Duodenal mucosa (tissue), 2 donors: ENCODE results near the gene KCNIP3.
A peak's percentile ranks its signal among the peaks of the same experiment; 100 is the strongest.
"Not testable (repeated sequence)": the region's sequence is repeated elsewhere in the genome, so short reads cannot be mapped to it uniquely, and the experiment has no call there.

ENCODE experiments used
- H3K27ac ChIP-seq: one replicate; pipeline ENCODE4 v1.7.0; 2013; ENCODE audit warnings: low read depth, low read length
- H3K27me3 ChIP-seq, 2 donors: one replicate each; pipeline ENCODE4 v1.7.0; 2013; ENCODE audit warnings: low read length in 2 of 2, control low read depth in 1 of 2; ENCODE audit not compliant: insufficient read depth in 2 of 2, control insufficient read depth in 1 of 2
- H3K36me3 ChIP-seq, 2 donors: one replicate each; pipeline ENCODE4 v1.7.0; 2013; ENCODE audit warnings: low read length in 2 of 2, control low read depth in 1 of 2; ENCODE audit not compliant: insufficient read depth in 2 of 2, control insufficient read depth in 1 of 2
- H3K4me1 ChIP-seq, 2 donors: one replicate each; pipeline ENCODE4 v1.7.0; 2013; ENCODE audit warnings: low read length in 2 of 2, control low read depth in 1 of 2; ENCODE audit not compliant: insufficient read depth in 2 of 2, control insufficient read depth in 1 of 2
- H3K4me3 ChIP-seq, 2 donors: one replicate each; pipeline ENCODE4 v1.7.0; 2013; ENCODE audit warnings: low read length in 2 of 2, low read depth in 1 of 2
- H3K9ac ChIP-seq, 2 donors: one replicate each; pipeline ENCODE4 v1.7.0; 2013; ENCODE audit warnings: low read length in 2 of 2, low read depth in 1 of 2
- H3K9me3 ChIP-seq, 2 donors: one replicate each; pipeline ENCODE4 v1.7.0; 2013; ENCODE audit warnings: low read length in 2 of 2, control low read depth in 1 of 2; ENCODE audit not compliant: control insufficient read depth in 1 of 2

KCNIP3 gene

GRCh38 chr2:95268211-95269035 lies 28.7 kb upstream of the KCNIP3 start:
- no peaks in the 10 kb centered on the region for H3K4me1 ChIP-seq
- H3K36me3 ChIP-seq: no peaks in the 10 kb centered on the region
- no peak overlapping the region for H3K9ac ChIP-seq
- no peaks in the 10 kb centered on the region for H3K27me3 ChIP-seq
- no peak overlapping the region for H3K4me3 ChIP-seq
- H3K9me3 ChIP-seq: no peaks in the 10 kb centered on the region
- no peak overlapping the region for H3K27ac ChIP-seq

GRCh38 chr2:95269036-95269680 lies 28.0 kb upstream of the KCNIP3 start:
- no peak overlapping the region for H3K9ac ChIP-seq

GRCh38 chr2:95269745-95270144 lies 27.4 kb upstream of the KCNIP3 start:
- H3K9me3 ChIP-seq, H3K36me3 ChIP-seq, H3K4me3 ChIP-seq, H3K27me3 ChIP-seq, H3K27ac ChIP-seq, H3K9ac ChIP-seq: not testable (repeated sequence)
- H3K4me1 ChIP-seq: peaks cover 9 to 11% of the 10 kb centered on the region in 2 donors

More at GRCh38 chr2:95269036-95269680, 28.0 kb upstream of the KCNIP3 start:
- Histone ChIP-seq H3K27ac (no peak overlapping the region), H3K9me3 (no peaks in the 10 kb centered on the region), H3K36me3 (no peaks in the 10 kb centered on the region), H3K27me3 (no peaks in the 10 kb centered on the region), H3K4me1 (peaks cover 5 to 7% of the 10 kb centered on the region in 2 donors), H3K4me3 (no peak overlapping the region)

- peaks cover 12 to 15% of the 10 kb centered on the region in 2 donors for H3K4me1 ChIP-seq
- no peak overlapping the region for H3K27ac ChIP-seq
- no peak overlapping the region for H3K4me3 ChIP-seq
These were observed 26.5 kb upstream of the KCNIP3 start for GRCh38 chr2:95270541-95271081.

GRCh38 chr2:95271381-95271971 lies 25.7 kb upstream of the KCNIP3 start:
- Histone ChIP-seq H3K9me3 (no peaks in the 10 kb centered on the region), H3K9ac (no peak overlapping the region), H3K4me1 (peaks cover 18 to 19% of the 10 kb centered on the region in 2 donors), H3K27ac (no peak overlapping the region), H3K27me3 (no peaks in the 10 kb centered on the region), H3K36me3 (no peaks in the 10 kb centered on the region), H3K4me3 (no peak overlapping the region)

More at GRCh38 chr2:95270541-95271081, 26.5 kb upstream of the KCNIP3 start:
- Histone ChIP-seq H3K36me3 (no peaks in the 10 kb centered on the region), H3K9ac (no peak overlapping the region), H3K9me3 (no peaks in the 10 kb centered on the region), H3K27me3 (no peaks in the 10 kb centered on the region)

GRCh38 chr2:95272299-95272751 lies 24.8 kb upstream of the KCNIP3 start:
- no peaks in the 10 kb centered on the region for H3K9me3 ChIP-seq
- H3K27me3 ChIP-seq: no peaks in the 10 kb centered on the region
- no peak overlapping the region for H3K4me3 ChIP-seq
- no peak overlapping the region for H3K9ac ChIP-seq
- H3K27ac ChIP-seq: no peak overlapping the region
- no peaks in the 10 kb centered on the region for H3K36me3 ChIP-seq
- peaks cover 26% of the 10 kb centered on the region in 2 donors for H3K4me1 ChIP-seq

- H3K9ac ChIP-seq: no peak overlapping the region
- no peaks in the 10 kb centered on the region for H3K9me3 ChIP-seq
- H3K4me1 ChIP-seq: peaks cover 26 to 29% of the 10 kb centered on the region in 2 donors
- H3K4me3 ChIP-seq: no peak overlapping the region
- H3K36me3 ChIP-seq: no peaks in the 10 kb centered on the region
- H3K27me3 ChIP-seq: no peaks in the 10 kb centered on the region
- H3K27ac ChIP-seq: no peak overlapping the region
These were observed 24.4 kb upstream of the KCNIP3 start for GRCh38 chr2:95272781-95273180.

- H3K36me3 ChIP-seq: peaks cover 0 to 3% of the 10 kb centered on the region in 2 donors
- H3K4me1 ChIP-seq: peaks cover 26 to 34% of the 10 kb centered on the region in 2 donors
- no peak overlapping the region for H3K4me3 ChIP-seq
- peak overlapping the region in 1 of 2 donors; percentile 18 for H3K9ac ChIP-seq
- H3K9me3 ChIP-seq: no peaks in the 10 kb centered on the region
- H3K27ac ChIP-seq: no peak overlapping the region
- H3K27me3 ChIP-seq: no peaks in the 10 kb centered on the region
These were observed 23.4 kb upstream of the KCNIP3 start for GRCh38 chr2:95273566-95274290.

GRCh38 chr2:95274291-95275150 lies 22.6 kb upstream of the KCNIP3 start, which contains the start of gene PROM2:
TSS of gene PROM2 (plus strand) at chr2:95274449. CDS start at chr2:95274586, 137 bp downstream.
- H3K27ac ChIP-seq: peak within 1 kb of the TSS; percentile 59
- H3K9me3 ChIP-seq: no peaks in the 10 kb centered on the region
- H3K4me1 ChIP-seq: peaks cover 26 to 34% of the 10 kb centered on the region in 2 donors
- H3K27me3 ChIP-seq: no peaks in the 10 kb centered on the region
- peaks cover under 1 to 3% of the 10 kb centered on the region in 2 donors for H3K36me3 ChIP-seq
- peak within 1 kb of the TSS; percentile 61 to 67 for H3K9ac ChIP-seq
- H3K4me3 ChIP-seq: peak within 1 kb of the TSS; percentile 68 to 73
